HUES6 (cell line): ENCODE data around the gene SNX13.

Experiments
- H3K27ac ChIP-seq: 2 replicates; pipeline ENCODE4 v1.7.0; 2013; ENCODE audit warnings: low read depth, mild to moderate bottlenecking, low read length, inconsistent platforms
- H3K27me3 ChIP-seq: 2 replicates; pipeline ENCODE4 v1.6.1; 2013; ENCODE audit warnings: low read length; ENCODE audit not compliant: control insufficient read depth, insufficient read depth
- H3K36me3 ChIP-seq: 2 replicates; pipeline ENCODE4 v1.6.1; 2013; ENCODE audit warnings: low read length; ENCODE audit not compliant: control insufficient read depth, insufficient read depth
- H3K4me1 ChIP-seq: 2 replicates; pipeline ENCODE4 v1.6.1; 2013; ENCODE audit warnings: low read length; ENCODE audit not compliant: control insufficient read depth, insufficient read depth
- H3K4me3 ChIP-seq: 2 replicates; pipeline ENCODE4 v1.5.1; 2013; ENCODE audit warnings: low read depth, low read length
- H3K9ac ChIP-seq: one replicate; pipeline ENCODE4 v1.6.1; 2013; ENCODE audit warnings: mild to moderate bottlenecking, low read length
- H3K9me3 ChIP-seq: 2 replicates; pipeline ENCODE4 v1.6.1; 2013; ENCODE audit warnings: low read depth, low read length; ENCODE audit not compliant: control insufficient read depth, insufficient read depth

Gene SNX13

GRCh38 chr7:17931069-17931468 lies 9.2 kb downstream of the SNX13 start:
- no peaks in the 10 kb centered on the region; the same call in 1 of the 2 replicates for H3K4me1 ChIP-seq
- H3K27ac ChIP-seq, result no peak overlapping the region
- no peaks in the 10 kb centered on the region for H3K27me3 ChIP-seq
- H3K4me3 ChIP-seq, result no peak overlapping the region
- no peaks in the 10 kb centered on the region for H3K36me3 ChIP-seq
- no peaks in the 10 kb centered on the region for H3K9me3 ChIP-seq
- no peak overlapping the region for H3K9ac ChIP-seq

- Histone ChIP-seq H3K27me3 (no peaks in the 10 kb centered on the region), H3K4me1 (no peaks in the 10 kb centered on the region; the same call in 1 of the 2 replicates), H3K36me3 (no peaks in the 10 kb centered on the region), H3K4me3 (no peak overlapping the region), H3K27ac (no peak overlapping the region), H3K9me3 (no peaks in the 10 kb centered on the region), H3K9ac (no peak overlapping the region)
These were observed 9.7 kb downstream of the SNX13 start for GRCh38 chr7:17930546-17930945.

GRCh38 chr7:17929647-17930395 lies 10.5 kb downstream of the SNX13 start:
- Histone ChIP-seq H3K4me3 (no peak overlapping the region), H3K9ac (no peak overlapping the region), H3K36me3 (no peaks in the 10 kb centered on the region), H3K27ac (no peak overlapping the region), H3K27me3 (no peaks in the 10 kb centered on the region), H3K4me1 (no peaks in the 10 kb centered on the region; the same call in 1 of the 2 replicates), H3K9me3 (no peaks in the 10 kb centered on the region)

GRCh38 chr7:17928055-17928454 lies 12.2 kb downstream of the SNX13 start:
- Histone ChIP-seq H3K36me3 (no peaks in the 10 kb centered on the region), H3K9me3 (no peaks in the 10 kb centered on the region), H3K27me3 (no peaks in the 10 kb centered on the region), H3K4me3 (no peak overlapping the region), H3K4me1 (peaks cover 5% of the 10 kb centered on the region; the same call in 1 of the 2 replicates), H3K27ac (no peak overlapping the region), H3K9ac (no peak overlapping the region)

GRCh38 chr7:17921857-17922416 lies 18.4 kb downstream of the SNX13 start:
- Histone ChIP-seq H3K4me3 (no peak overlapping the region), H3K4me1 (peaks cover 23% of the 10 kb centered on the region), H3K27ac (no peak overlapping the region), H3K9ac (no peak overlapping the region), H3K36me3 (no peaks in the 10 kb centered on the region), H3K27me3 (no peaks in the 10 kb centered on the region), H3K9me3 (peaks cover 3% of the 10 kb centered on the region; the same call in 1 of the 2 replicates)

GRCh38 chr7:17917842-17918241 lies 22.5 kb downstream of the SNX13 start:
- no peaks in the 10 kb centered on the region for H3K27me3 ChIP-seq
- H3K9ac ChIP-seq, result no peak overlapping the region

GRCh38 chr7:17916786-17917185 lies 23.5 kb downstream of the SNX13 start:
- Histone ChIP-seq H3K27me3 (no peaks in the 10 kb centered on the region), H3K4me3 (no peak overlapping the region), H3K9ac (no peak overlapping the region), H3K4me1 (peaks cover 17% of the 10 kb centered on the region), H3K36me3 (no peaks in the 10 kb centered on the region), H3K9me3 (peaks cover 7% of the 10 kb centered on the region; the same call in 1 of the 2 replicates), H3K27ac (no peak overlapping the region)

More at GRCh38 chr7:17917842-17918241, 22.5 kb downstream of the SNX13 start:
- H3K27ac ChIP-seq, result no peak overlapping the region
- no peak overlapping the region for H3K4me3 ChIP-seq
- H3K36me3 ChIP-seq, result no peaks in the 10 kb centered on the region
- H3K4me1 ChIP-seq, result peaks cover 25% of the 10 kb centered on the region
- H3K9me3 ChIP-seq, result peaks cover 7% of the 10 kb centered on the region; the same call in 1 of the 2 replicates

- H3K4me1 ChIP-seq, result peaks cover 8% of the 10 kb centered on the region
- peaks cover 7% of the 10 kb centered on the region; the same call in 1 of the 2 replicates for H3K9me3 ChIP-seq
- no peak overlapping the region for H3K4me3 ChIP-seq
- H3K27ac ChIP-seq, result no peak overlapping the region
- no peaks in the 10 kb centered on the region for H3K36me3 ChIP-seq
- no peaks in the 10 kb centered on the region for H3K27me3 ChIP-seq
- no peak overlapping the region for H3K9ac ChIP-seq
These were observed 24.5 kb downstream of the SNX13 start for GRCh38 chr7:17915796-17916195.

- Histone ChIP-seq H3K27ac (no peak overlapping the region), H3K9ac (no peak overlapping the region), H3K36me3 (no peaks in the 10 kb centered on the region), H3K4me3 (no peak overlapping the region), H3K9me3 (peaks cover 7% of the 10 kb centered on the region; the same call in 1 of the 2 replicates), H3K4me1 (peaks cover 8% of the 10 kb centered on the region), H3K27me3 (no peaks in the 10 kb centered on the region)
These were observed 25.1 kb downstream of the SNX13 start for GRCh38 chr7:17915168-17915567.

- Histone ChIP-seq H3K9me3 (peaks cover 11% of the 10 kb centered on the region; the same call in 1 of the 2 replicates), H3K9ac (no peak overlapping the region), H3K4me1 (peaks cover 8% of the 10 kb centered on the region), H3K27me3 (no peaks in the 10 kb centered on the region), H3K27ac (no peak overlapping the region), H3K4me3 (no peak overlapping the region), H3K36me3 (no peaks in the 10 kb centered on the region)
These were observed 27.0 kb downstream of the SNX13 start for GRCh38 chr7:17913250-17913649.

- Histone ChIP-seq H3K9ac (no peak overlapping the region), H3K9me3 (peaks cover 11% of the 10 kb centered on the region; the same call in 1 of the 2 replicates), H3K27ac (no peak overlapping the region), H3K4me1 (peaks cover 8% of the 10 kb centered on the region), H3K4me3 (no peak overlapping the region), H3K36me3 (no peaks in the 10 kb centered on the region), H3K27me3 (no peaks in the 10 kb centered on the region)
These were observed 27.6 kb downstream of the SNX13 start for GRCh38 chr7:17912536-17913235.
